Measurements from ENCODE around the gene BNC2. TPM values are rescaled to one million over a fixed set of nuclear protein-coding genes. Genes with fewer than 3 reads are reported as not detected.

BNC2 gene
- total and polyA plus RNA-seq, 2 of the 13 experiments (the other 11 are each of a cell fraction or from before 2014, with no cell fraction given) = not detected

- FAIRE-seq (no peak), ATAC-seq (no peak), DNase-seq (ENCODE audit: low spot score) (no peak)
- H2AFZ ChIP-seq (ENCODE audit: low read length) = no peak overlapping the region
- no peak overlapping the region for H3K4me2 ChIP-seq (ENCODE audit: low read depth, low read length)
- no peak overlapping the region for H3K9ac ChIP-seq (ENCODE audit: insufficient read depth, low read depth, low read length)
- POLR2A ChIA-PET = no interaction called here
- no peaks in the 10 kb centered on the region for H3K4me1 ChIP-seq (ENCODE audit: insufficient read depth, low read length)
- peaks cover 0 to 4% of the 10 kb centered on the region in 2 experiments; a peak in 1 of 5 replicates for H3K27me3 ChIP-seq (ENCODE audit: control insufficient read depth in 1 of 2, insufficient read depth in 2 of 2, low read length in 2 of 2)
- no peak overlapping the region for H3K4me3 ChIP-seq (replicated peaks in 1 of 3; ENCODE audit: insufficient read depth in 1 of 3, low read depth in 2 of 3, low read length in 3 of 3)
- no peaks in the 10 kb centered on the region for H4K20me1 ChIP-seq (ENCODE audit: insufficient read depth, low read length)
- CTCF ChIA-PET (ENCODE audit: low intra/inter-chr PET ratio, low total read pairs) = no interaction called here
- H3K36me3 ChIP-seq (replicated peaks in 1 of 2; ENCODE audit: control insufficient read depth in 1 of 2, insufficient read depth in 2 of 2, low read length in 2 of 2) = no peaks in the 10 kb centered on the region
- intact Hi-C loops (cut with micrococcal nuclease; ENCODE audit: unreplicated experiment) = no loop called here
- BruUV-seq (replicated peaks) = no TSS peak
- in situ Hi-C loops (cut with HindIII; ENCODE audit: extremely low pct_ligation_motif_present, low pct_unique_long_range_greater_than_20kb) = no loop called here
- H3K9me3 ChIP-seq (ENCODE audit: low read length) = no peaks in the 10 kb centered on the region
- H3K27ac ChIP-seq (ENCODE audit: extremely low read length, insufficient read depth, low read length) = no peak overlapping the region
- H3K79me2 ChIP-seq (ENCODE audit: insufficient read depth, low read length) = no peaks in the 10 kb centered on the region
- peak; percentile 57; the same call in 1 of the 2 replicates for TF ChIP-seq MAFF (IDR thresholded peaks at IDR 0.05; ENCODE audit: low read depth, low read length)
- TF ChIP-seq IRF9 (CRISPR knock-in tag; IDR thresholded peaks at IDR 0.05; ENCODE audit: borderline replicate concordance) = no peak
- TF ChIP-seq SIX4 (CRISPR knock-in tag; IDR thresholded peaks at IDR 0.05) = no peak
- no peak for TF ChIP-seq ZNF652 (CRISPR knock-in tag; IDR thresholded peaks at IDR 0.05; ENCODE audit: borderline replicate concordance, low read depth)
- TF ChIP-seq TARDBP (CRISPR knock-in tag; IDR thresholded peaks at IDR 0.05) = no peak
- TF ChIP-seq ZNF773 (CRISPR knock-in tag; IDR thresholded peaks at IDR 0.05; ENCODE audit: borderline replicate concordance) = no peak
- TF ChIP-seq MAFK (conservative IDR thresholded peaks at IDR 0.05 in 1 of 2, IDR thresholded peaks at IDR 0.05 in 1 of 2; ENCODE audit: low read length in 2 of 2) = peak; percentile 44 to 76; a peak in 3 of 4 replicates
- no peak for TF ChIP-seq ZSCAN30 (CRISPR knock-in tag; IDR thresholded peaks at IDR 0.05)
- no peak for TF ChIP-seq ZNF75D (CRISPR knock-in tag; IDR thresholded peaks at IDR 0.05; ENCODE audit: borderline replicate concordance)
Measured at GRCh38 chr9:16735001-16735400, 135.5 kb downstream of the BNC2 start.

GRCh38 chr9:16732546-16732945 lies 137.9 kb downstream of the BNC2 start:
- Histone ChIP-seq H3K79me2 (ENCODE audit: insufficient read depth, low read length) (no peaks in the 10 kb centered on the region), H3K27ac (ENCODE audit: extremely low read length, insufficient read depth, low read length) (no peak overlapping the region), H3K36me3 (replicated peaks in 1 of 2; ENCODE audit: control insufficient read depth in 1 of 2, insufficient read depth in 2 of 2, low read length in 2 of 2) (no peaks in the 10 kb centered on the region), H4K20me1 (ENCODE audit: insufficient read depth, low read length) (no peaks in the 10 kb centered on the region), H3K9me3 (ENCODE audit: low read length) (no peaks in the 10 kb centered on the region), H3K27me3 (ENCODE audit: control insufficient read depth in 1 of 2, insufficient read depth in 2 of 2, low read length in 2 of 2) (peaks cover 0 to 20% of the 10 kb centered on the region in 2 experiments; a peak in 2 of 5 replicates), H3K4me3 (replicated peaks in 1 of 3; ENCODE audit: insufficient read depth in 1 of 3, low read depth in 2 of 3, low read length in 3 of 3) (no peak overlapping the region), H3K4me1 (ENCODE audit: insufficient read depth, low read length) (no peaks in the 10 kb centered on the region), H3K9ac (ENCODE audit: insufficient read depth, low read depth, low read length) (no peak overlapping the region), H2AFZ (ENCODE audit: low read length) (no peak overlapping the region), H3K4me2 (ENCODE audit: low read depth, low read length) (no peak overlapping the region)
- TF ChIP-seq ZNF691 (CRISPR knock-in tag; IDR thresholded peaks at IDR 0.05; ENCODE audit: borderline replicate concordance, low read depth) (no peak), ZNF879 (CRISPR knock-in tag; IDR thresholded peaks at IDR 0.05) (no peak), HMGXB4 (CRISPR knock-in tag; IDR thresholded peaks at IDR 0.05; ENCODE audit: borderline replicate concordance in 1 of 2, low read depth in 1 of 2) (no peak), ZFP91 (CRISPR knock-in tag; IDR thresholded peaks at IDR 0.05; ENCODE audit: borderline replicate concordance) (no peak)
- in situ Hi-C loops (cut with HindIII; ENCODE audit: extremely low pct_ligation_motif_present, low pct_unique_long_range_greater_than_20kb) (no loop called here), intact Hi-C loops (cut with micrococcal nuclease; ENCODE audit: unreplicated experiment) (no loop called here)
- POLR2A ChIA-PET = no interaction called here
- FAIRE-seq = no peak
- no peak for ATAC-seq
- 1% methylated on average over 5 of the region's 5 CpGs for WGBS (ENCODE audit: low lambda C conversion rate)
- BruUV-seq (replicated peaks) = no TSS peak
- no peak for DNase-seq (ENCODE audit: low spot score)
- CTCF ChIA-PET (ENCODE audit: low intra/inter-chr PET ratio, low total read pairs) = no interaction called here
